Right renal pelvis (tissue), 4 donors: ENCODE measurements around the gene GPR143. TPM values are rescaled to one million over a fixed set of nuclear protein-coding genes. Genes with fewer than 3 reads are reported as not detected.

Source experiments
- DNase-seq, 4 donors: peaks; one replicate each; pipeline ENCODE4 v3.0.0-alpha.2; 2013; ENCODE audit warnings: low read depth in 4 of 4, low spot score in 3 of 4, missing footprints in 1 of 4
- polyA plus RNA-seq, 4 donors: library from polyadenylated mRNA; unstranded; fragments of 120-200 nt; gene quantifications; one replicate each; pipeline ENCODE4 v1.2.1, GENCODE V29; 2013; ENCODE audit not compliant: insufficient read length in 4 of 4

Gene GPR143
- polyA plus RNA-seq, 4 donors = 12.9 to 14.6 (median 13.4) TPM

DNA sequence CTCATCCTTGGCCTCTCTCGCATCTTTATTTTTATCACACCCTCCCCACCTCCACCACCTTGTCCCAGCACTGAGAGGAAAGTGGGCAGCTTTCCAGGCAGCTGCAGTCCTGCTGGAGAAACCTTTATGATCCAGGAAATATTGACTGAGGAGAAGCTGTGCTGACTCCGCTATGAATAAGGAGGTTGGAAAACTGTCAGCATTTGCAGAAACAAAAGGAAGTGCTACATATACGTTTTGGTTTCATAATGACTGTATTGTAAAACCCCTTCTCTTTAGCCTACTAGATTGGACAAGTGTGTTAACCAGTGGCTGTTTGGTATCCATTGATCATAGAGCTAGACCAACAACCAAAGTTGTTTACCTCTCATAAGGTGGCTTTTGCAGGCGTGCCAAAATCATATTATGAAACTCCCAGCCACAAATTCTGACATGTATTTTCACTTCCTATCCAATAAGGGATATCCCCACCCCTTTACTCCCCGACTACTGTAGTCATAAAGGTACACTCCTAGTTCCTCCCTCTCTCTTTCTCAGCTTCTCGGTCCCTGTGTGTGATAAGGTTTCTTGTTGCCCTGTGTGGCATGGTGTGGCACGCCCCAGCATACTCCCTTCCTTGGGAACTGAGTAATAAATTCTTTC, 88.4 kb downstream of the GPR143 start:
- DNase-seq = no peak

DNA sequence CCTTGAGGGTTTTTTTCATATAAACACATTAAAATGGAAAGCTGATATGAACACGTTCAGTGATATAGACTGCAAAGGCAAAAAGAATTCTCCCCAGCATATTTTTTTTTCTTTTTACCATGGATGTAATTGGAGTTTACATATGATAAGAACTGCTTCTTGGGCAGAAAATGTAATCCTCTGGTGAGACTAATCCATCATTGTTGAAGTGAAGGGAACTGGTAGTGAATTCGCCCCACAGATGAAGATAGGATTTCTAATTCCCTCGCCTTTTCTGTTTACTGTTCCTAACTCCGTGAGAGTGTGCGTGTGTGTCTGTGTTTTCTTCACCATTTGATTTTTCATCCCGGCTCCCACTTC, 88.9 kb downstream of the GPR143 start:
- DNase-seq = no peak

DNA sequence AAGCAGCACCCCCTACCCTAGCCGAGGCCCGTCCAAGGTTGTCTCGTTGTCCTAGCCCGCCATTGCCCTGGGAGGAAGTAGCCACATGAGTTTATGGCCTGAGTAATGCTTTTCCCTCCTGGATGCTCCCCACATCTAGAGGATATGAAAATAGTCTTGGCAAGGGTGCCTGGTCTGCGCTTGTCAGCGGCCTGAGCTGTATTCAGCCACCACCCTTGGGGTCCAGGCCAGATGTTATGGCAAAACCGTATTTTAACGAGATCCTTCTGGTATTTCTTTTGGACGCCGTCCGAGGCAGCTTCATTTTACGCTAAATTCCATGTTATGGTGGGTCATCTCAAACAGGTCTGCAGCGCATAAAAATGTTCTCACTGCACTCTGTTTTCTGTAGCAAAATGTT, 89.3 kb downstream of the GPR143 start:
- no peak for DNase-seq

Other genes with a start within 250 kb of the GPR143 start
- gene SHROOM2, start 20.6 kb upstream of the GPR143 start, polyA plus RNA-seq = 10 to 100 TPM; 18.0 to 21.3 (median 19.6) TPM
- gene CLDN34, start 201.5 kb upstream of the GPR143 start, polyA plus RNA-seq = under 1 TPM in 1 of 4 donors, not detected in 3; 0.09 TPM